Lower lobe of right lung (tissue), 2 donors: ENCODE data around the gene IL1RAPL2. TPM values are rescaled to one million over a fixed set of nuclear protein-coding genes. Genes with fewer than 3 reads are reported as not detected.

Experiments
- ATAC-seq, 2 donors: fragments of 200-7000 bp; cut with Tn5 transposase; one replicate each; pipeline ENCODE4 v1.9.1; 2020 to 2022; ENCODE audit warnings: mild to moderate bottlenecking in 2 of 2, moderate library complexity in 2 of 2
- DNase-seq: peaks from one replicate; pipeline ENCODE4 v3.0.0-alpha.2; 2020
- H3K27ac ChIP-seq: fragments of 200-600 bp; one replicate; pipeline ENCODE4 v1.8.0; 2022
- H3K27me3 ChIP-seq: fragments of 200-600 bp; one replicate; pipeline ENCODE4 v1.8.0; 2022; ENCODE audit warnings: low read depth
- H3K36me3 ChIP-seq: fragments of 200-600 bp; one replicate; pipeline ENCODE4 v1.8.0; 2022; ENCODE audit warnings: mild to moderate bottlenecking
- H3K4me1 ChIP-seq: fragments of 200-600 bp; one replicate; pipeline ENCODE4 v1.8.0; 2022
- H3K4me3 ChIP-seq: fragments of 200-600 bp; one replicate; pipeline ENCODE4 v1.8.0; 2022; ENCODE audit warnings: mild to moderate bottlenecking
- H3K9me3 ChIP-seq: fragments of 200-600 bp; one replicate; pipeline ENCODE4 v1.8.0; 2022
- CTCF ChIP-seq: fragments of 200-600 bp; IDR thresholded peaks from one replicate; pipeline ENCODE4 v1.8.0; 2022; ENCODE audit warnings: antibody characterized with exemption, mild to moderate bottlenecking
- intact Hi-C: fragments of 100-400 bp; cut with DNase I; formaldehyde crosslinking; loops from one replicate; pipeline ENCODE4 v1.11.0; 2022
- total RNA-seq: library from RNA; stranded (reverse); fragmentation: NEBNext Ultra II Directional; extraction: Animal tissue kit (Norgen Biotek cat#: 25700); gene quantifications from one replicate; pipeline ENCODE4 v1.2.1, GENCODE V29; 2021
- donor health status: DM: no; HTN: yes; CAD: no; lungs with severe emphysema.

Gene IL1RAPL2
- total RNA-seq, 1 donor from 2014 or later, result not detected

- Histone ChIP-seq H3K9me3 (no peaks in the 10 kb centered on the region), H3K27me3 (no peaks in the 10 kb centered on the region), H3K4me1 (no peaks in the 10 kb centered on the region), H3K27ac (no peak overlapping the region), H3K36me3 (no peaks in the 10 kb centered on the region), H3K4me3 (no peak overlapping the region)
- TF ChIP-seq CTCF, result no peak
- intact Hi-C loops, result no loop called here
- ATAC-seq (no peak), DNase-seq (no peak)
Measured at GRCh38 chrX:105210258-105210657, 644.3 kb downstream of the IL1RAPL2 start.

- Histone ChIP-seq H3K4me3 (no peak overlapping the region), H3K4me1 (no peaks in the 10 kb centered on the region), H3K27me3 (no peaks in the 10 kb centered on the region), H3K9me3 (no peaks in the 10 kb centered on the region), H3K36me3 (no peaks in the 10 kb centered on the region), H3K27ac (no peak overlapping the region)
- no peak for TF ChIP-seq CTCF
- no peak for ATAC-seq
- intact Hi-C loops, result no loop called here
- no peak for DNase-seq
Measured at GRCh38 chrX:105211066-105211575, 645.1 kb downstream of the IL1RAPL2 start.

- Histone ChIP-seq H3K27ac (no peak overlapping the region), H3K4me3 (no peak overlapping the region), H3K36me3 (no peaks in the 10 kb centered on the region), H3K9me3 (no peaks in the 10 kb centered on the region), H3K27me3 (no peaks in the 10 kb centered on the region), H3K4me1 (no peaks in the 10 kb centered on the region)
- ATAC-seq (no peak), DNase-seq (no peak)
- intact Hi-C loops, result no loop called here
- no peak for TF ChIP-seq CTCF
Measured at GRCh38 chrX:105219454-105220401, 653.7 kb downstream of the IL1RAPL2 start.

GRCh38 chrX:105220636-105221035 lies 654.6 kb downstream of the IL1RAPL2 start, which contains the start of gene TEX13A:
TSS of gene TEX13A (minus strand) at chrX:105220694. CDS start at chrX:105220397, 297 bp downstream.
- H3K9me3 ChIP-seq, result no peaks in the 10 kb centered on the region
- no peaks in the 10 kb centered on the region for H3K36me3 ChIP-seq
- ATAC-seq, result no peak
- intact Hi-C loops, result no loop called here
- no peak within 1 kb of the TSS for H3K4me3 ChIP-seq
- H3K27ac ChIP-seq, result no peak within 1 kb of the TSS
- H3K27me3 ChIP-seq, result no peaks in the 10 kb centered on the region
- H3K4me1 ChIP-seq, result no peaks in the 10 kb centered on the region
- no peak for TF ChIP-seq CTCF
- no peak for DNase-seq

GRCh38 chrX:105221374-105221773 lies 655.4 kb downstream of the IL1RAPL2 start:
- no peak for TF ChIP-seq CTCF
- DNase-seq (no peak), ATAC-seq (no peak)
- Histone ChIP-seq H3K9me3 (no peaks in the 10 kb centered on the region), H3K36me3 (no peaks in the 10 kb centered on the region), H3K4me1 (no peaks in the 10 kb centered on the region), H3K27me3 (no peaks in the 10 kb centered on the region), H3K4me3 (no peak overlapping the region), H3K27ac (no peak overlapping the region)
- intact Hi-C loops, result no loop called here
